Stimulated activated CD4-positive, alpha-beta T cell treated with anti-CD3 and anti-CD28 coated beads, Interleukin-12 subunit alpha, Interleukin-12 subunit beta, amount 100 ng/mL, for 24 hours (primary cell): ENCODE data around the gene RPP38.

ENCODE experiments used
- DNase-seq, 2 experiments: peaks; one replicate each; pipeline ENCODE4 v3.0.0-alpha.2; 2020; ENCODE audit warnings: low read depth in 2 of 2

Gene RPP38

DNA sequence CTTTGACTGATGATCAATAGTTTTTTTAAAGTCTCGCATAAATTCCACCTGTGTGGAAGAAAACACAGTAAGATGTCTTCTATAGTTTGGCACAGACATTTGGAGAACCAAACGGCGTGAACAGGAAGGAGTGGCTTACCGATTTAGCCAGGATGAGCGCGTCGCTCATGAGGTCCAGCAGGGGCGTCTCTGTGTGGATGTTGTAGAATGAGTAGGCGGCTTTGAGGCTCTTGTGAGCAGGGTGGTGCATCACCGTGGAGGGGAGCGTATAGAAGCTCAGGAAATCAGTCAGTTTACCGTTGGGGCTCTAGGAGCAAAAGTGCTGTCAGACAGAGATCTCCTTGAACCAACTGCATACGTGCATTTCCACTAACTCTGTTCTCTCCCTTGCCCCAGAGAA, 15.5 kb downstream of the RPP38 start:
- no peak for DNase-seq

DNA sequence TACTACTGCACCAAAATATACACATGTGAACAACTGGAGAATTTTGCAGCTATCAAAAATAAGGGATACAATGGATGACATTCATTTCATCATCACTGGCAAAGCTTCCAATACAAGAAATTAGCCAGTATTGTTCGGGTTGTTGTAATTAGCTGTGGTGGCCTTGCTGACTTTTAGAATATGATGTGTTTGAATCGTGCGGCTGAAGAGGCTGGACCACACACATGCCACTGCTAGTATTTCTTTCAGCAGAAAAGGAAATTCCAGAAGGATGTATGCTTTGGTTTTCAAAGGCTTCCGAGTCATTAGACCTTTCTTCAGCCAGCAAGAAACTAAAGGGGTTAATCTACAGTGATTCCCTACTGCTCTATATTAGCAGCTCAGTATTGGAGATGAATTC, 16.6 kb downstream of the RPP38 start:
- no peak for DNase-seq

- DNase-seq = no peak
Observed at GRCh38 chr10:15116225-15116624, 19.1 kb downstream of the RPP38 start.

GRCh38 chr10:15118615-15119014, 21.5 kb downstream of the RPP38 start:
- no peak for DNase-seq

DNA sequence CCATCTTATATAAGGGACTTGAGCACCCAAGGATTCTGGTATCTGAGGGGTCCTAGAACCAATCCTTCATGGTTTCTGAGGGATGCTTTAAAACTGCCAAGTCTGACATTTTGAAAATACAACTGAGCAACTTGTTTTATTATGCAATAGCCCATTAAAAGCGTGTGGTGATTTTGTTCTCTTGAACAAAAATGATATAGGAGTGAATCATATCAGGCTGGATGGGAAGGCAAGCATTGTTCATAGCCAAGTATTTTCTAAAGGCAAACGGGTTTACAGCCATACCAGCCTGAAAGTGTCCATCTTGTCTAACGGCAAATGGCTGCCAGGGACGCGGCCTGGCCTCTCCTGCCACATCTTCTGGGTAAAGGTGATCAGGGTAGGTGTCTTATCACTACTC, 23.4 kb downstream of the RPP38 start:
- DNase-seq = no peak

GRCh38 chr10:15121707-15122106, 24.6 kb downstream of the RPP38 start:
- no peak for DNase-seq

DNA sequence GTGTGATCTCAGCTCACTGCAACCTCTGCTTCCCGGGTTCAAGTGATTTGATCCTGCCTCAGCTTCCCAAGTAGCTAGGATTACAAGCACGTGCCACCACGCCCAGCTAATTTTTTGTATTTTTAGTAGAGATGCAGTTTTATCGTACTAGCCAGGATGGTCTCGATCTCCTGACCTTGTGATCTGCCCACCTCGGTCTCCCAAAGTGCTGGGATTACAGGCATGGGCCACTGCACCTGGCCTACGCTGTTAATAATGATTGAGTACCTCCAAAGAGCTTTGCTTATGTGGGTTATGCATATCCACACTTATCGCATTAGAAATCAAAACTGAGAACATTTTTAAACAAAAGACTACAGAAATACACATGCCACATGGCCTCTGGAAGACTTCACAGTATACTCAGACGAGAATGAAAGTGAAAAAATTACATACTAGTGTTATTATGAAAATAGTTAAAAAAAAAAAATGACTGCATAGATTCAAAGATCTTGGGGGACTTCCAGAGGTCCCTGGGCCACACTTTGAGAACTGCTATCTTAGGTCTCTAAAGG, 25.4 kb downstream of the RPP38 start:
- DNase-seq = no peak

DNA sequence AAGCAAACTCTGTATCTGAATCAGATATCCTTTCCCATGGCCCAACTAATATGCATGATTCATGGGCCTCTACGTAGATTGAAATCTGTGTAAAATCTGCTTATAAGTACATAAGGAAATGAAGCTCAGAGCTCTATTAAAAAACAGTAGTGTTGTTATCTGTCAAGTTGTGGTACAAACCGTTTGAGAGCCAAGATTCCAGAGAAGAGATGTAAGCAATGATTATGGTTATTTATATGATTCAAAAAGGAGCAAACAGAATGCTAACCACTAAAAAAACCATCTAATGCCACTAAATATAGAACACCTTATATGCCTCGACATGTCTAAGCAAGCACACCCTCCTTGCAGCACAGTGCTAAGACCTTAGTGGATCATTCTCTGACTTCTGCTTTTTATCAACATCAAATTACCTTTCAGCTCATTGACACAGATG, 26.6 kb downstream of the RPP38 start:
- DNase-seq = no peak

GRCh38 chr10:15124190-15124589, 27.0 kb downstream of the RPP38 start:
- DNase-seq = no peak

- DNase-seq = no peak
Observed at GRCh38 chr10:15124908-15125307, 27.8 kb downstream of the RPP38 start.

GRCh38 chr10:15131330-15131729, 34.2 kb downstream of the RPP38 start:
- no peak for DNase-seq

- no peak for DNase-seq
Observed at GRCh38 chr10:15136129-15137035, 39.2 kb downstream of the RPP38 start.

- no peak for DNase-seq
Observed at GRCh38 chr10:15137036-15137359, 39.8 kb downstream of the RPP38 start.

GRCh38 chr10:15137636-15138035, 40.5 kb downstream of the RPP38 start:
- no peak for DNase-seq

GRCh38 chr10:15140698-15141097, 43.5 kb downstream of the RPP38 start:
- DNase-seq = no peak

GRCh38 chr10:15141136-15142054, 44.2 kb downstream of the RPP38 start:
- DNase-seq = peak in 1 of 2 experiments; percentile 27

DNA sequence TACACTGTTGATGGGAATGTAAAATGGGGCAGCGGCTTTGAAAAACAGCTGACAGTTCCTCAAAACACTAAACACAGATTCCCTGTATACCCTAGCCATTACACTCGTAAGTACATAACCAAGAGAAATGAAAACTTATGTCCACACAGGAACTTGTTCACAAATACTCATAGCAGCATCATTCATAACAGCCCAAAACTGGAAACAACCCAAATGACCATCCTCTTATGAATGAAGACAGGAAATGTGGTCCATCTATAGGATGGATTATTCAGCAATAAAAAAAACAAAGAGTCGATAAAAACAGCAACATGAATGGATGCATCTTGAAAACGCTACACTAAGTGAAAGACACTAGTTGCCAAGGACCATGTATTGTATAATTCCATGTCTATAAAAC, 47.6 kb downstream of the RPP38 start:
- DNase-seq = no peak

DNA sequence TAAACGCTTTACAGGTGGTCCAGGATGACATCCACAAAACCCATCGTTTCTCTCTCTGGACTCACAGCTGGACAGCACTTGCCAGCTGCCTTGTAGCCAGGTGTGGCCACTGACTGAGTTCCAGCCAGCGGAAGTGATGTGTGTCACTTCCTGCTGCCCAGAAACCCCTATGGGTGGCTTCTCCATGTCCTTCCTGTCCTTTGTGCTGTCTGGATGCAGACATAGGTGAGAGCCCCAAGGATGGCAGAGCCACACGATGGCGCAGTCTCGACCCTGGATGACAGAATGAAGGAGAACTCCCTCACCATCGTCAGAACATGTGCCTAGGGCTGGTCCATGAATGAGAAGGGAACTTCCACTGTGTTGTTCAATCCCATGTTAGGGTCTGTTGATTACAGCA, 49.2 kb downstream of the RPP38 start:
- DNase-seq = no peak

DNA sequence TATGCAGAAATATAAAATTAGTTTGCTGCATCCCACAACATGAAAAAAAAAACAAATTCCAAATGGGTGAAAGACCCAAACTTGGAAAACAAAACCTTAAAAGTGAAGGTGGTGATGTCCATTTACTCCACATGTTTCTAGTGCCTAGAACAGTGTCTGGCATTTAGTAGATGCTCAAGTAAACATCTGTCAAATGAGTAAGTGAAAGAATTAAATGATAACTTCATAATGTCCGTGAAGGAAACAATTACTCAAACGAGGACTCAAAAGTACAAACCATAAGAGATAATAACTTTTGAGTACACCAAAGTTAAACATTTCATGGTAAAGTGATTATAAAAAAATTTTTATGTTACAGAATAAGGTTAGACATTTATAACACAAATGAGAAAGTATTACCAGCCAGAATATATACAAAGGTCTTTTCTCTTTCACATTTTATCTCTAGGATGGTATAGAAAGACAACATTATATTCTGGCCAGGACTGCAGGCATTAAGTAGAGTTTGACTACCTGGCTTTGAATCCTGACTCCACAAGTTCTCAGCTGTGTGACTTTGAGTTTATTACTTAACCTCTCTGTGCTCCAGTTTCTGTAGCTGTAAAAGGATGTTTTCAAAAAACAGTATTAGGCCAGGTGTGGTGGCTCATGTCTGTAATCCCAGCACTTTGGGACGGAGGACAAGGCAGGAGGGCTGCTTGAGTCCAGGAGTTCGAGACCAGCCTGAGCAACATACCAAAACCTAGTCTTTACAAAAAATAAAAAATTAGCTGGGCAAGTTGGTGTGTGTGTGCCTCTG, 50.6 kb downstream of the RPP38 start:
- no peak for DNase-seq

GRCh38 chr10:15149042-15149771, 52.1 kb downstream of the RPP38 start:
- no peak for DNase-seq

- no peak for DNase-seq
Observed at GRCh38 chr10:15150563-15150962, 53.4 kb downstream of the RPP38 start.
